Ascending aorta (tissue), 2 donors: ENCODE measurements around the gene TEX11. TPM values are rescaled to one million over a fixed set of nuclear protein-coding genes. Genes with fewer than 3 reads are reported as not detected.

Source experiments
- DNase-seq, 2 donors: peaks; one replicate each; pipeline ENCODE4 v3.0.0-alpha.2; 2019; ENCODE audit warnings: low spot score in 2 of 2
- H3K27ac ChIP-seq, 2 donors: fragments of 200-600 bp; sonication (generic); one replicate each; pipeline ENCODE4 v1.5.1; 2016 to 2017; ENCODE audit warnings: mild to moderate bottlenecking in 1 of 2
- H3K27me3 ChIP-seq: fragments of 200-600 bp; sonication (generic); one replicate; pipeline ENCODE4 v1.5.1; 2017
- H3K36me3 ChIP-seq, 2 donors: fragments of 200-600 bp; sonication (generic); one replicate each; pipeline ENCODE4 v1.5.1; 2016
- H3K4me1 ChIP-seq, 2 donors: fragments of 200-600 bp; sonication (generic); one replicate each; pipeline ENCODE4 v1.5.1; 2016 to 2017; ENCODE audit warnings: mild to moderate bottlenecking in 1 of 2
- H3K4me3 ChIP-seq, 2 donors: fragments of 200-600 bp; sonication (generic); one replicate each; pipeline ENCODE4 v1.5.1; 2016 to 2017; ENCODE audit warnings: mild to moderate bottlenecking in 1 of 2
- H3K9me3 ChIP-seq, 2 donors: fragments of 200-600 bp; sonication (generic); one replicate each; pipeline ENCODE4 v1.5.1; 2016
- CTCF ChIP-seq, 3 experiments: fragments of 200-600 bp in 2 of 3; fragments of 450-650 bp in 1 of 3; sonication (generic) in 2 of 3; IDR thresholded peaks; one replicate each; pipeline ENCODE4 v1.5.1; 2016 to 2019; ENCODE audit warnings: antibody characterized with exemption in 3 of 3, mild to moderate bottlenecking in 1 of 3, moderate library complexity in 1 of 3
- intact Hi-C: fragments of 100-400 bp; cut with DNase I; formaldehyde crosslinking; loops from one replicate; pipeline ENCODE4 v1.15.1; 2023
- total RNA-seq: library from RNA; depleted of rRNA; stranded (reverse); fragments of >200 nt; gene quantifications from one replicate; pipeline ENCODE4 v1.1.0, GENCODE V29; 2016

TEX11 gene
- total RNA-seq, 1 donor from 2014 or later, result not detected

- H3K27ac ChIP-seq, result no peak overlapping the region
- no peak overlapping the region for H3K4me3 ChIP-seq
- H3K27me3 ChIP-seq, result no peaks in the 10 kb centered on the region
- no peaks in the 10 kb centered on the region for H3K9me3 ChIP-seq
- no peaks in the 10 kb centered on the region for H3K4me1 ChIP-seq
- no peak for TF ChIP-seq CTCF (IDR thresholded peaks at IDR 0.05)
- DNase-seq, result no peak
- intact Hi-C loops, result no loop called here
- no peaks in the 10 kb centered on the region for H3K36me3 ChIP-seq
Observed at GRCh38 chrX:70552130-70552704, 356.3 kb downstream of the TEX11 start.

- Histone ChIP-seq H3K4me3 (no peak overlapping the region), H3K27ac (no peak overlapping the region), H3K9me3 (no peaks in the 10 kb centered on the region), H3K27me3 (no peaks in the 10 kb centered on the region), H3K4me1 (no peaks in the 10 kb centered on the region), H3K36me3 (no peaks in the 10 kb centered on the region)
- TF ChIP-seq CTCF (IDR thresholded peaks at IDR 0.05), result no peak
- intact Hi-C loops, result no loop called here
- no peak for DNase-seq
Observed at GRCh38 chrX:70549429-70549828, 359.1 kb downstream of the TEX11 start.

GRCh38 chrX:70535198-70535597 is 373.3 kb downstream of the TEX11 start:
- H3K36me3 ChIP-seq, result no peaks in the 10 kb centered on the region
- DNase-seq, result no peak
- no peak overlapping the region for H3K27ac ChIP-seq
- intact Hi-C loops, result no loop called here
- no peak for TF ChIP-seq CTCF (IDR thresholded peaks at IDR 0.05)
- no peaks in the 10 kb centered on the region for H3K9me3 ChIP-seq
- no peaks in the 10 kb centered on the region for H3K27me3 ChIP-seq
- H3K4me3 ChIP-seq, result no peak overlapping the region
- no peaks in the 10 kb centered on the region for H3K4me1 ChIP-seq

GRCh38 chrX:70527610-70528345 is 380.7 kb downstream of the TEX11 start:
- TF ChIP-seq CTCF (IDR thresholded peaks at IDR 0.05), result no peak
- Histone ChIP-seq H3K36me3 (no peaks in the 10 kb centered on the region), H3K27ac (no peak overlapping the region), H3K27me3 (no peaks in the 10 kb centered on the region), H3K4me1 (no peaks in the 10 kb centered on the region), H3K9me3 (no peaks in the 10 kb centered on the region), H3K4me3 (no peak overlapping the region)
- DNase-seq, result no peak
- intact Hi-C loops, result no loop called here

GRCh38 chrX:70527053-70527452 is 381.5 kb downstream of the TEX11 start:
- intact Hi-C loops, result no loop called here
- H3K9me3 ChIP-seq, result no peaks in the 10 kb centered on the region

More at GRCh38 chrX:70527053-70527452, 381.5 kb downstream of the TEX11 start:
- H3K4me3 ChIP-seq, result no peak overlapping the region
- H3K27me3 ChIP-seq, result no peaks in the 10 kb centered on the region
- TF ChIP-seq CTCF (IDR thresholded peaks at IDR 0.05), result no peak
- no peaks in the 10 kb centered on the region for H3K36me3 ChIP-seq
- no peak overlapping the region for H3K27ac ChIP-seq
- no peaks in the 10 kb centered on the region for H3K4me1 ChIP-seq
- DNase-seq, result no peak
